CD14-positive monocyte (primary cell): Measurements from ENCODE around the gene RHEB. TPM values are rescaled to one million over a fixed set of nuclear protein-coding genes. Genes with fewer than 3 reads are reported as not detected.

Source experiments
- DNase-seq, 3 donors: peaks; one replicate each; pipeline ENCODE4 v3.0.0-alpha.2; 2011 to 2022
- H2AFZ ChIP-seq: 2 replicates; pipeline ENCODE4 v1.6.0; 2012; ENCODE audit warnings: mild to moderate bottlenecking, low read depth, low read length, inconsistent platforms; ENCODE audit not compliant: insufficient read depth, poor library complexity, severe bottlenecking
- H3K27ac ChIP-seq, 2 donors: 1 replicate in 1 of 2; 2 replicates in 1 of 2; pipeline ENCODE4 v1.5.1; 2012 to 2013; ENCODE audit warnings: low read length in 2 of 2, control low read depth in 1 of 2, inconsistent platforms in 1 of 2, low read depth in 1 of 2, mild to moderate bottlenecking in 1 of 2
- H3K27me3 ChIP-seq, 2 donors: one replicate each; pipeline versions ENCODE4 v1.6.0 to v1.6.1; 2011 to 2013; ENCODE audit warnings: low read length in 2 of 2; ENCODE audit not compliant: control insufficient read depth in 2 of 2, insufficient read depth in 2 of 2
- H3K36me3 ChIP-seq, 2 donors: replicated peaks in 1 of 2; 1 replicate in 1 of 2; 2 replicates in 1 of 2; pipeline versions ENCODE4 v1.5.1 to v1.6.1; 2012 to 2013; ENCODE audit warnings: low read length in 2 of 2, control low read depth in 1 of 2, inconsistent platforms in 1 of 2, mild to moderate bottlenecking in 1 of 2; ENCODE audit not compliant: insufficient read depth in 2 of 2, control insufficient read depth in 1 of 2
- H3K4me1 ChIP-seq, 2 donors: 1 replicate in 1 of 2; 2 replicates in 1 of 2; pipeline versions ENCODE4 v1.5.1 to v1.6.1; 2012 to 2013; ENCODE audit warnings: low read length in 2 of 2, control low read depth in 1 of 2, inconsistent platforms in 1 of 2, mild to moderate bottlenecking in 1 of 2, moderate library complexity in 1 of 2; ENCODE audit not compliant: insufficient read depth in 2 of 2, control insufficient read depth in 1 of 2
- H3K4me2 ChIP-seq: replicated peaks from 2 replicates; pipeline ENCODE3; 2012; ENCODE audit warnings: low read length, moderate library complexity, mild to moderate bottlenecking; ENCODE audit not compliant: poor library complexity, severe bottlenecking; ENCODE audit errors: extremely low read depth
- H3K4me3 ChIP-seq, 3 experiments: fragments of 200-600 bp in 1 of 3; sonication (generic) in 1 of 3; replicated peaks in 1 of 3; 1 replicate in 2 of 3; 2 replicates in 1 of 3; pipeline ENCODE4 v1.5.1; 2011 to 2013; ENCODE audit warnings: low read length in 3 of 3, mild to moderate bottlenecking in 3 of 3, control low read depth in 2 of 3, low read depth in 2 of 3, inconsistent platforms in 1 of 3, moderate library complexity in 1 of 3
- H3K79me2 ChIP-seq: 2 replicates; pipeline ENCODE4 v1.6.0; 2012; ENCODE audit warnings: mild to moderate bottlenecking, control low read depth, inconsistent platforms, low read length, moderate library complexity; ENCODE audit not compliant: insufficient read depth
- H3K9ac ChIP-seq: 2 replicates; pipeline ENCODE4 v1.6.0; 2017; ENCODE audit warnings: low read length, mild to moderate bottlenecking; ENCODE audit not compliant: insufficient read depth, poor library complexity, severe bottlenecking
- H3K9me3 ChIP-seq, 2 donors: replicated peaks in 1 of 2; 1 replicate in 1 of 2; 2 replicates in 1 of 2; pipeline versions ENCODE4 v1.5.1 to v1.6.1; 2012 to 2013; ENCODE audit warnings: low read length in 2 of 2, control low read depth in 1 of 2; ENCODE audit not compliant: control insufficient read depth in 1 of 2, insufficient read depth in 1 of 2
- H4K20me1 ChIP-seq: 2 replicates; pipeline ENCODE4 v1.6.0; 2012; ENCODE audit warnings: mild to moderate bottlenecking, low read length, control low read depth, moderate library complexity; ENCODE audit not compliant: insufficient read depth
- H3K27ac Mint-ChIP-seq, 7 donors: one replicate each; pipeline ENCODE4 v1.8.0; 2020; ENCODE audit warnings: mild to moderate bottlenecking in 7 of 7, mixed read lengths in 7 of 7, moderate library complexity in 6 of 7, inconsistent platforms in 2 of 7
- H3K27me3 Mint-ChIP-seq, 3 donors: one replicate each; pipeline ENCODE4 v1.8.0; 2021 to 2022; ENCODE audit warnings: low read depth in 3 of 3, mild to moderate bottlenecking in 3 of 3, mixed read lengths in 3 of 3, moderate library complexity in 3 of 3, inconsistent platforms in 1 of 3
- H3K36me3 Mint-ChIP-seq, 2 donors: one replicate each; pipeline ENCODE4 v1.8.0; 2020; ENCODE audit warnings: mixed read lengths in 2 of 2, inconsistent platforms in 1 of 2, mild to moderate bottlenecking in 1 of 2
- H3K4me1 Mint-ChIP-seq: one replicate; pipeline ENCODE4 v1.8.0; 2020; ENCODE audit warnings: mild to moderate bottlenecking, mixed read lengths
- H3K4me3 Mint-ChIP-seq, 2 donors: one replicate each; pipeline ENCODE4 v1.8.0; 2020; ENCODE audit warnings: mild to moderate bottlenecking in 2 of 2, mixed read lengths in 2 of 2, moderate library complexity in 1 of 2
- H3K9me3 Mint-ChIP-seq, 7 donors: one replicate each; pipeline ENCODE4 v1.8.0; 2020 to 2022; ENCODE audit warnings: mixed read lengths in 7 of 7, mild to moderate bottlenecking in 6 of 7, moderate library complexity in 6 of 7, inconsistent platforms in 2 of 7
- CTCF ChIP-seq: fragments of 200-600 bp; IDR thresholded peaks from one replicate; pipeline ENCODE4 v1.8.0; 2022; ENCODE audit warnings: antibody characterized with exemption, mild to moderate bottlenecking
- WGBS: methylation state at CpG from one replicate; pipeline ENCODE4 v1.1.5; 2013; ENCODE audit warnings: missing lambda C conversion rate; ENCODE audit not compliant: insufficient coverage; 5-methylcytosine and 5-hydroxymethylcytosine counted together
- intact Hi-C, 2 donors: fragments of 100-400 bp; cut with micrococcal nuclease; formaldehyde crosslinking; loops; one replicate each; pipeline versions ENCODE4 v1.15.0 to v1.15.1; 2023
- polyA plus RNA-seq, 3 donors: library from polyadenylated mRNA; depleted of rRNA in 1 of 3; unstranded in 2 of 3; stranded (reverse) in 1 of 3; fragments of 300-500 nt in 2 of 3; fragments of >200 nt in 1 of 3; fragmentation: Illumina TruSeq in 2 of 3; gene quantifications; 1 replicate in 2 of 3; 2 replicates in 1 of 3; pipeline ENCODE4 v1.2.3, GENCODE V29; 2012 to 2021

Gene RHEB
- polyA plus RNA-seq, 3 donors: 20.4 to 96.1 (median 95.8) TPM

- Mint-ChIP-seq H3K27ac (peak overlapping the region in 3 of 7 donors; percentile 5 to 26 (median 22)), H3K4me3 (no peak overlapping the region), H3K9me3 (peaks cover 0 to 5% (median 0%) of the 10 kb centered on the region in 7 donors), H3K27me3 (no peaks in the 10 kb centered on the region), H3K4me1 (peaks cover 40% of the 10 kb centered on the region), H3K36me3 (peaks cover 9 to 17% of the 10 kb centered on the region in 2 donors)
- Histone ChIP-seq H3K9me3 (no peaks in the 10 kb centered on the region), H3K4me2 (no peak overlapping the region), H3K27me3 (no peaks in the 10 kb centered on the region), H2AFZ (no peak overlapping the region), H3K27ac (peak overlapping the region in 1 of 2 donors; percentile 36), H3K79me2 (peaks cover 100% of the 10 kb centered on the region), H3K4me1 (peaks cover 0 to 4% of the 10 kb centered on the region in 2 donors), H3K9ac (no peak overlapping the region), H4K20me1 (peaks cover 100% of the 10 kb centered on the region), H3K36me3 (peaks cover 2 to 9% of the 10 kb centered on the region in 2 donors), H3K4me3 (no peak overlapping the region)
- DNase-seq: no peak
- intact Hi-C loops: no loop called here
- TF ChIP-seq CTCF: no peak
- WGBS: 100% methylated on average over 8 of the region's 10 CpGs
Observed at GRCh38 chr7:151497306-151497871, 22.3 kb downstream of the RHEB start.

- Histone ChIP-seq H2AFZ (no peak overlapping the region), H3K4me2 (no peak overlapping the region), H3K36me3 (peaks cover 6 to 15% of the 10 kb centered on the region in 2 donors), H3K4me1 (peaks cover 10 to 14% of the 10 kb centered on the region in 2 donors), H3K4me3 (no peak overlapping the region), H3K27ac (no peak overlapping the region), H3K9me3 (no peaks in the 10 kb centered on the region), H3K27me3 (no peaks in the 10 kb centered on the region), H3K9ac (no peak overlapping the region), H3K79me2 (peaks cover 100% of the 10 kb centered on the region), H4K20me1 (peaks cover 100% of the 10 kb centered on the region)
- peaks cover 11 to 13% of the 10 kb centered on the region in 2 donors for H3K36me3 Mint-ChIP-seq
- no CpG with 5 or more reads among the region's 2 CpGs for WGBS
- no peak overlapping the region for H3K4me3 Mint-ChIP-seq
- no peaks in the 10 kb centered on the region for H3K27me3 Mint-ChIP-seq
- peaks cover 39% of the 10 kb centered on the region for H3K4me1 Mint-ChIP-seq
- no peak for TF ChIP-seq CTCF
- intact Hi-C loops: no loop called here
- DNase-seq: no peak
- H3K27ac Mint-ChIP-seq: peak overlapping the region in 1 of 7 donors; percentile 40
- H3K9me3 Mint-ChIP-seq: peaks cover 0 to 5% (median 0%) of the 10 kb centered on the region in 7 donors
Observed at GRCh38 chr7:151495360-151495759, 24.3 kb downstream of the RHEB start.
